OCI-LY7 (cell line): ENCODE measurements around the gene RIPPLY1. TPM values are rescaled to one million over a fixed set of nuclear protein-coding genes. Genes with fewer than 3 reads are reported as not detected.
A peak's percentile ranks its signal among the peaks of the same experiment; 100 is the strongest.

Experiments used
- BruUV-seq: library from RNA; stranded (reverse); fragments of 400-500 nt; replicated peaks from 2 replicates; lab custom pipeline; 2021; lab: Mats Ljungman, UMichigan
- CTCF ChIA-PET: fragments of 300-600 bp; sonication (Branson Sonifier 250); formaldehyde crosslinking; loops from one replicate; lab custom pipeline; 2022; ENCODE audit warnings: antibody characterized with exemption; ENCODE audit not compliant: unreplicated experiment; lab: Charles Lee
- POLR2A ChIA-PET: fragments of 300-600 bp; sonication (Branson Sonifier 250); formaldehyde crosslinking; loops from one replicate; lab custom pipeline; 2022; ENCODE audit warnings: antibody characterized with exemption; lab: Charles Lee
- DNase-seq: peaks from one replicate; pipeline ENCODE4 v3.0.0-alpha.2; 2015; ENCODE audit warnings: low spot score
- H2AFZ ChIP-seq: fragments of 200-600 bp; sonication (generic), shearing (Covaris generic); 2 replicates; pipeline ENCODE4 v1.6.1; 2014; ENCODE audit warnings: mild to moderate bottlenecking, antibody characterized with exemption, low read length, moderate library complexity
- H3K27ac ChIP-seq: fragments of 200-600 bp; sonication (generic); 2 replicates; pipeline ENCODE4 v1.5.1; 2014; ENCODE audit warnings: mixed run types, low read depth, mild to moderate bottlenecking, moderate library complexity, low read length, inconsistent platforms; ENCODE audit not compliant: poor library complexity, severe bottlenecking
- H3K36me3 ChIP-seq: fragments of 200-600 bp; sonication (generic); 2 replicates; pipeline ENCODE4 v1.6.1; 2014; ENCODE audit warnings: mild to moderate bottlenecking, antibody characterized with exemption, low read length, moderate library complexity, mixed read lengths; ENCODE audit not compliant: insufficient read depth
- H3K4me1 ChIP-seq: fragments of 200-600 bp; sonication (generic); 2 replicates; pipeline ENCODE4 v1.5.1; 2014; ENCODE audit warnings: mild to moderate bottlenecking, low read length; ENCODE audit not compliant: insufficient read depth, poor library complexity, severe bottlenecking
- H3K4me2 ChIP-seq: fragments of 200-600 bp; sonication (generic); 2 replicates; pipeline ENCODE4 v1.6.1; 2014; ENCODE audit warnings: mild to moderate bottlenecking, low read length
- H3K4me3 ChIP-seq: fragments of 200-600 bp; sonication (generic); 2 replicates; pipeline ENCODE4 v1.5.1; 2014; ENCODE audit warnings: mild to moderate bottlenecking, low read depth, low read length; ENCODE audit not compliant: poor library complexity, severe bottlenecking
- H3K79me2 ChIP-seq: fragments of 200-600 bp; sonication (generic); 2 replicates; pipeline ENCODE4 v1.6.1; 2016; ENCODE audit warnings: low read depth, mild to moderate bottlenecking, low read length, moderate library complexity, mixed read lengths; ENCODE audit not compliant: insufficient read depth
- H3K9me2 ChIP-seq: fragments of 200-600 bp; sonication (generic); 2 replicates; pipeline ENCODE4 v1.6.1; 2016; ENCODE audit warnings: mild to moderate bottlenecking, low read length, mixed read lengths; ENCODE audit not compliant: insufficient read depth
- H3K9me3 ChIP-seq: fragments of 200-600 bp; sonication (generic); 2 replicates; pipeline ENCODE4 v1.6.1; 2014; ENCODE audit warnings: mild to moderate bottlenecking, mixed run types, low read length, mixed read lengths
- H4K20me1 ChIP-seq: fragments of 200-600 bp; sonication (generic); 2 replicates; pipeline ENCODE4 v1.6.1; 2014; ENCODE audit warnings: mild to moderate bottlenecking, antibody characterized with exemption, low read length, moderate library complexity, mixed read lengths; ENCODE audit not compliant: insufficient read depth
- EZH2phosphoT487 ChIP-seq: fragments of 200-600 bp; sonication (generic); IDR thresholded peaks from 2 replicates; pipeline ENCODE4 v1.6.1; 2018; ENCODE audit warnings: low read depth, borderline replicate concordance, mild to moderate bottlenecking, mixed run types, antibody characterized with exemption, low read length, moderate library complexity, mixed read lengths
- intact Hi-C: fragments of 100-400 bp; cut with micrococcal nuclease; formaldehyde crosslinking; loops from one replicate; pipeline ENCODE4 v1.10.0; 2022; ENCODE audit not compliant: unreplicated experiment
- total RNA-seq, 2 experiments: library from RNA; depleted of rRNA in 1 of 2; stranded (reverse); fragments of >200 nt in 1 of 2; shearing (Covaris generic) in 1 of 2; gene quantifications; 2 replicates each; pipeline ENCODE4 v1.2.3, GENCODE V29; 2014 to 2022
- TF ChIP-seq, protein P1 (sequence below): fragments of 200-600 bp; sonication (generic); conservative IDR thresholded peaks from 2 replicates; pipeline ENCODE4 v1.5.1; 2014; ENCODE audit warnings: mild to moderate bottlenecking, antibody characterized with exemption, low read length, moderate library complexity, mixed read lengths

Gene RIPPLY1
- total RNA-seq, 2 experiments from 2014 or later = not detected

DNA sequence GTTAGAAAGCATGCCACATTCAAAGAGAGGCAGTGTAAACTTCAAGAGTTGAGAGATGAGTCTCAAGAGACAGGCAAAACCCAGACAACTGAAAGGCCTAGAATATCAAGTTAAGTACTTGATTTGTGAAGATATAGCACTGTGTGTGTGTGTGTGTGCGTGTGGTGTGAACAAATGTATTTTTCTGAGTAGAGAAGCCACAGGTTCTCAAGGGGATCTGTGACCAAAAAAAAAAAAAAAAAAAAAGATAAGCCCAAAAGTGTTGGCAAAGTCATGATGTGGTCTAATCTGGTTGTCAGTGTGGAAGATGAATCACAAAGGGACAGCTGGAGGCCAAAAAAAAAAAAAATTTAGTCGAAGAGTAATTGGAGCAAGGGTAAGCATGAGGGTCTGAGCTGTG lies 3.9 kb downstream of the RIPPLY1 start:
- BruUV-seq = no TSS peak
- no peak for TF ChIP-seq EZH2phosphoT487
- TF ChIP-seq, protein P1, sequence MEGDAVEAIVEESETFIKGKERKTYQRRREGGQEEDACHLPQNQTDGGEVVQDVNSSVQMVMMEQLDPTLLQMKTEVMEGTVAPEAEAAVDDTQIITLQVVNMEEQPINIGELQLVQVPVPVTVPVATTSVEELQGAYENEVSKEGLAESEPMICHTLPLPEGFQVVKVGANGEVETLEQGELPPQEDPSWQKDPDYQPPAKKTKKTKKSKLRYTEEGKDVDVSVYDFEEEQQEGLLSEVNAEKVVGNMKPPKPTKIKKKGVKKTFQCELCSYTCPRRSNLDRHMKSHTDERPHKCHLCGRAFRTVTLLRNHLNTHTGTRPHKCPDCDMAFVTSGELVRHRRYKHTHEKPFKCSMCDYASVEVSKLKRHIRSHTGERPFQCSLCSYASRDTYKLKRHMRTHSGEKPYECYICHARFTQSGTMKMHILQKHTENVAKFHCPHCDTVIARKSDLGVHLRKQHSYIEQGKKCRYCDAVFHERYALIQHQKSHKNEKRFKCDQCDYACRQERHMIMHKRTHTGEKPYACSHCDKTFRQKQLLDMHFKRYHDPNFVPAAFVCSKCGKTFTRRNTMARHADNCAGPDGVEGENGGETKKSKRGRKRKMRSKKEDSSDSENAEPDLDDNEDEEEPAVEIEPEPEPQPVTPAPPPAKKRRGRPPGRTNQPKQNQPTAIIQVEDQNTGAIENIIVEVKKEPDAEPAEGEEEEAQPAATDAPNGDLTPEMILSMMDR = no peak
- Histone ChIP-seq H3K79me2 (no peaks in the 10 kb centered on the region), H2AFZ (no peak overlapping the region), H3K36me3 (no peaks in the 10 kb centered on the region), H3K4me2 (no peak overlapping the region), H3K9me3 (no peaks in the 10 kb centered on the region), H4K20me1 (no peaks in the 10 kb centered on the region), H3K4me3 (no peak overlapping the region), H3K9me2 (no peaks in the 10 kb centered on the region), H3K4me1 (no peaks in the 10 kb centered on the region), H3K27ac (no peak overlapping the region)
- POLR2A ChIA-PET = no interaction called here
- CTCF ChIA-PET = no interaction called here
- no peak for DNase-seq
- intact Hi-C loops = loop anchor here (5.0 to 10.0 kb wide), 3 partner anchors 528 to 996 kb away; no protein-coding TSS in a partner anchor

DNA sequence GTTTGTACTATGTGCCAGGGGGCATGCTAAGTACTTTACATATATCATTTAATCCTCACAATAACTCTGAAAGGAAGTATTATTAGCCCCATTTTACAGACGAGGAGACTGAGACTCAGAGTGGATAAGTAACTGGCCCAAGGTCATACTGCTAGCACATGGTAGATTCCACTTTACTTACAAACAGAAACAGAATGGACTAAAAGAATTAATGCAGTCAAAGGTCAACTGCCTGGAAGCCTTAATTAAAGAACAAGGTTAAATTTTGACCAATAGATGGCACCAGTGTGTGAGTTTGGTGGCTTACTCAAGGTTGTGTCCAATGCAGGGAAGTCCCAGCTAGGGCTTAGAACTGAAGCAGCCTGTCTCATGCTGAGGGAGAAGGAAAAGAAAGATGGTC lies 4.7 kb downstream of the RIPPLY1 start:
- Histone ChIP-seq H2AFZ (no peak overlapping the region), H3K4me1 (no peaks in the 10 kb centered on the region), H3K9me2 (no peaks in the 10 kb centered on the region), H4K20me1 (no peaks in the 10 kb centered on the region), H3K36me3 (no peaks in the 10 kb centered on the region), H3K9me3 (no peaks in the 10 kb centered on the region), H3K27ac (no peak overlapping the region), H3K4me2 (no peak overlapping the region), H3K79me2 (no peaks in the 10 kb centered on the region), H3K4me3 (no peak overlapping the region)
- POLR2A ChIA-PET = interaction anchor here (0.6 to 1.1 kb wide), 3 partner anchors 19 to 88 kb away, joined by 3 to 4 read pairs (median 4); no protein-coding TSS in a partner anchor
- BruUV-seq = no TSS peak
- CTCF ChIA-PET = no interaction called here
- intact Hi-C loops = loop anchor here (5.0 to 10.0 kb wide), 3 partner anchors 529 to 996 kb away; no protein-coding TSS in a partner anchor
- TF ChIP-seq EZH2phosphoT487 = no peak
- TF ChIP-seq, protein P1 = peak; percentile 70
- DNase-seq = peak; percentile 53

DNA sequence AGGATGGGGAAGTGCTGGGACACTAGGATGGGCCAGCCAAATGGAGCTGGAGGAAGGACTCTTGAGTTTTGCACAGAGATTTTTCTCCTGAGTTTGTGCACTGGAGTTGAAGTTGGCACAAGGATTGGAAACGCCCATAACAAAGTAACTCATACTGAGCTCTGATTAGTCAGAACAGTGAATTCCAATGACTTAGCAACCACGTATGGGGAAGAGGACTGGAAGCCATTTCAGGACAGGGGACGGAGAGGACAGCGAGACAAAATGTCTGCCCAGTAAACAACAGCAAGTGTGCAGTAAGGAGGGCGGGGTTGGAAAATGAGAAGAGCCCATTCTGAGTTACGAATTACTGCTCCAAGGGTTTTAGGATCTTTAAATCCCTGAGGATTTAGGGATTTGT lies 5.9 kb downstream of the RIPPLY1 start:
- no peaks in the 10 kb centered on the region for H4K20me1 ChIP-seq
- POLR2A ChIA-PET = interaction anchor here (0.8 to 1.1 kb wide), 2 partner anchors 18 to 768 kb away, joined by 3 to 4 read pairs; no protein-coding TSS in a partner anchor
- H3K4me3 ChIP-seq = no peak overlapping the region
- intact Hi-C loops = loop anchor here (5.0 to 10.0 kb wide), 3 partner anchors 530 to 998 kb away; no protein-coding TSS in a partner anchor
- no peak overlapping the region for H3K4me2 ChIP-seq
- no peak overlapping the region for H3K27ac ChIP-seq
- H3K79me2 ChIP-seq = no peaks in the 10 kb centered on the region
- no peaks in the 10 kb centered on the region for H3K9me2 ChIP-seq
- CTCF ChIA-PET = no interaction called here
- DNase-seq = no peak
- TF ChIP-seq EZH2phosphoT487 = no peak
- TF ChIP-seq, protein P1 = no peak
- H3K36me3 ChIP-seq = no peaks in the 10 kb centered on the region
- no peak overlapping the region for H2AFZ ChIP-seq
- H3K9me3 ChIP-seq = no peaks in the 10 kb centered on the region
- BruUV-seq = no TSS peak
- no peaks in the 10 kb centered on the region for H3K4me1 ChIP-seq
